Mucosa of descending colon (tissue), 3 donors: ENCODE measurements around the gene SLC9A4. TPM values are rescaled to one million over a fixed set of nuclear protein-coding genes. Genes with fewer than 3 reads are reported as not detected.
A peak's percentile ranks its signal among the peaks of the same experiment; 100 is the strongest.

Experiments
- ATAC-seq: fragments of 200-7000 bp; cut with Tn5 transposase; one replicate; pipeline ENCODE4 v1.9.1; 2020; ENCODE audit warnings: mild to moderate bottlenecking, moderate library complexity
- DNase-seq, 3 donors: peaks; one replicate each; pipeline ENCODE4 v3.0.0-alpha.2; 2020
- H3K36me3 ChIP-seq: fragments of 200-600 bp; one replicate; pipeline ENCODE4 v1.8.0; 2021; ENCODE audit warnings: low read depth, mild to moderate bottlenecking
- H3K4me1 ChIP-seq: fragments of 200-600 bp; one replicate; pipeline ENCODE4 v1.8.0; 2021; ENCODE audit warnings: low read depth, mild to moderate bottlenecking
- H3K4me3 ChIP-seq: fragments of 200-600 bp; one replicate; pipeline ENCODE4 v1.8.0; 2021; ENCODE audit warnings: mild to moderate bottlenecking
- H3K9me3 ChIP-seq: fragments of 200-600 bp; one replicate; pipeline ENCODE4 v1.8.0; 2021; ENCODE audit warnings: mild to moderate bottlenecking
- intact Hi-C, 2 donors: fragments of 100-400 bp; cut with DNase I in 1 of 2; cut with micrococcal nuclease in 1 of 2; formaldehyde crosslinking; loops; one replicate each; pipeline versions ENCODE4 v1.11.0 to v1.11.1; 2022; cut with DNase I, micrococcal nuclease
- total RNA-seq, 3 donors: library from RNA; stranded (reverse); fragmentation: NEBNext Ultra II Directional in 2 of 3; extraction: Animal tissue kit (Norgen Biotek cat#: 25700) in 2 of 3; gene quantifications; one replicate each; pipeline versions ENCODE4 v1.2.1 to v1.2.4, GENCODE V29; 2021 to 2023
- TF ChIP-seq, protein P1 (sequence below): fragments of 200-600 bp; IDR thresholded peaks from one replicate; pipeline ENCODE4 v1.8.0; 2022; ENCODE audit warnings: antibody characterized with exemption, mild to moderate bottlenecking
- donor health status: DM: no; HTN: no; CAD: no; lungs with moderate emphysema.
- donor health status: DM: no; HTN: no; CAD: no.
- donor health status: DM: no; HTN: yes; CAD: no.

Gene SLC9A4
- total RNA-seq, 3 donors from 2014 or later, result 0.17 to 0.32 TPM; not detected in 1

DNA sequence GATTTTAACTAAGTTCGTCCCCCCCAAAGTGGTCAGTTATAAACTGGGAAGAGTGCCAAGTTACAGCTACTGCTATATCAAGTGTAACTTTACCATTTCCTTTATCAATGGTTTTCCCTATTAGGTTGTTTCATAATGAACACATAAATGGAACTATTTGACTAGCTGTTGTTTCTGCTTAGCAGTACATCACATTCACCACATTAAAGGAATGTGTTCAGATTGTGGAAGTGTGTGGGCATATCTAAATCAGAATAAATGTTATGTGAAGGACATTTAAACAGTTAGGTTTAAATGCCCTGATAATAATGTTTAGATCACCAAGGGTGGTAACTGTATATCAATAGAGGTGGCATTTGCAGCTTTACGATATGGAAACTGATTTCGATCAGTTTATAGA, 45.1 kb downstream of the SLC9A4 start:
- Histone ChIP-seq H3K4me3 (no peak overlapping the region), H3K4me1 (peaks cover 6% of the 10 kb centered on the region)

DNA sequence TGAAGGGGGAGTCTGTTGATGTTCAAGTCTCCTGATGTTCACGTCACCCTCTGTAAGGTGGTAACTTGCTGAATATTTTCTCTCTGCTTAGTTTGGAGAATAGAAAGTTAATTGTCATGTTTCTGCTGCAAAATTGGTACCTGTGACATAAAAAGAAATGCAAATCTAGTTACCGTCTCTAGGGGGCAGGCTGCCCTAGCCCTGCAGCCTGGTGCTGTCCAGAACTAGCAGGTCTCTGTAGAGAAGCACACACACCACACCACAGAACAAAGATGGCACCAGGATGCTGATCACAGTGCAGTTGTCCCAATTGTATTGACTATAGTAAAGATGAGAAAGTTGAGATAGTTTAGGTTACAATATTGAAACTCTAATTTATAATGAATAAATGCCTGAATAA, 47.0 kb downstream of the SLC9A4 start:
- H3K36me3 ChIP-seq, result no peaks in the 10 kb centered on the region
- intact Hi-C loops, result no loop called here
- no peak overlapping the region for H3K4me3 ChIP-seq
- ATAC-seq, result peak; percentile 93
- TF ChIP-seq, protein P1, sequence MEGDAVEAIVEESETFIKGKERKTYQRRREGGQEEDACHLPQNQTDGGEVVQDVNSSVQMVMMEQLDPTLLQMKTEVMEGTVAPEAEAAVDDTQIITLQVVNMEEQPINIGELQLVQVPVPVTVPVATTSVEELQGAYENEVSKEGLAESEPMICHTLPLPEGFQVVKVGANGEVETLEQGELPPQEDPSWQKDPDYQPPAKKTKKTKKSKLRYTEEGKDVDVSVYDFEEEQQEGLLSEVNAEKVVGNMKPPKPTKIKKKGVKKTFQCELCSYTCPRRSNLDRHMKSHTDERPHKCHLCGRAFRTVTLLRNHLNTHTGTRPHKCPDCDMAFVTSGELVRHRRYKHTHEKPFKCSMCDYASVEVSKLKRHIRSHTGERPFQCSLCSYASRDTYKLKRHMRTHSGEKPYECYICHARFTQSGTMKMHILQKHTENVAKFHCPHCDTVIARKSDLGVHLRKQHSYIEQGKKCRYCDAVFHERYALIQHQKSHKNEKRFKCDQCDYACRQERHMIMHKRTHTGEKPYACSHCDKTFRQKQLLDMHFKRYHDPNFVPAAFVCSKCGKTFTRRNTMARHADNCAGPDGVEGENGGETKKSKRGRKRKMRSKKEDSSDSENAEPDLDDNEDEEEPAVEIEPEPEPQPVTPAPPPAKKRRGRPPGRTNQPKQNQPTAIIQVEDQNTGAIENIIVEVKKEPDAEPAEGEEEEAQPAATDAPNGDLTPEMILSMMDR, result peak; percentile 28
- H3K9me3 ChIP-seq, result no peaks in the 10 kb centered on the region
- DNase-seq, result peak in 2 of 3 donors; percentile 35
- peaks cover 6% of the 10 kb centered on the region for H3K4me1 ChIP-seq

More for the DNA sequence above, 45.1 kb downstream of the SLC9A4 start:
- no peak for ATAC-seq
- Histone ChIP-seq H3K9me3 (no peaks in the 10 kb centered on the region), H3K36me3 (no peaks in the 10 kb centered on the region)
- TF ChIP-seq, protein P1, result no peak
- intact Hi-C loops, result no loop called here
- no peak for DNase-seq

DNA sequence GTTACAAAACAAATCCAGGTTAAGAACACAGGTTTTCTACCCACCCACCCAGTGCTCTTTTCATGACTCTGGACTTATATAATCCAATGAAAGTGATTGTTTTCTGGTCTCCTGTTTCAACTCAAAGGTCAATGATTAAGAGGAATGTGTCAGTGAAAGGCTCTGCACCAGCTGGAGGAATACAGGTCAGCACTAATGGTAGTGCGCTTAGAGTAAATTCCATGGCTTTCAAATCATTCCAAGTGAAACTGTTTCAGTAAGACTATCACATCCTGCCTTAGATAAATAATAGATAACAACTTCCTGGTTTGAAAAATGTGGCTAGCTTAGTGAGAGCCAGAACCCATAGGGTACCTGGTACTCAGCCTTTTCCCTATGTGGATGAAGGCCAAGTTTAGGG, 47.8 kb downstream of the SLC9A4 start:
- H3K36me3 ChIP-seq, result no peaks in the 10 kb centered on the region
- no peak overlapping the region for H3K4me3 ChIP-seq
- TF ChIP-seq, protein P1, result no peak
- no peak for DNase-seq
- intact Hi-C loops, result no loop called here
- no peaks in the 10 kb centered on the region for H3K9me3 ChIP-seq
- H3K4me1 ChIP-seq, result peaks cover 6% of the 10 kb centered on the region
- ATAC-seq, result peak; percentile 65

DNA sequence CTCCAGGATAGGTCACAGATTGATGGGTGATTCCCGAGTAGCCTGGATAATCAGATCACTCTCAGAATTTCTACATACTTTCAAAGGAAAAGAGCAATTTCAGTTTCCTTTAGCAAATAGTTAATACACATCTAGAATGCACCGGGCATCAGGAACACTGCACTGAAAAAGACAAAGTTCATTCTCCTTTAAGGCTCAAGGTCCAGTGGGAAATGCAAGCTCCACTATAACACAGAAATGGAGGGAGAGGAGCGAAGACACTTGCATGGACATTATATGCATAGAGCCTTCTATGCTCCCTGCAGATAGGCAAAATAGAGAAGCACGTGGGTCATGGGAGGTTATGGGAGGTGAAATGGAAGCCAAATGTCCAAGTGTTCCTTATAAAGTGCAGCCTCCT, 49.1 kb downstream of the SLC9A4 start:
- DNase-seq (no peak), ATAC-seq (no peak)
- Histone ChIP-seq H3K4me1 (peaks cover 6% of the 10 kb centered on the region), H3K9me3 (no peaks in the 10 kb centered on the region), H3K4me3 (no peak overlapping the region), H3K36me3 (no peaks in the 10 kb centered on the region)
- TF ChIP-seq, protein P1, result no peak
- intact Hi-C loops, result no loop called here

DNA sequence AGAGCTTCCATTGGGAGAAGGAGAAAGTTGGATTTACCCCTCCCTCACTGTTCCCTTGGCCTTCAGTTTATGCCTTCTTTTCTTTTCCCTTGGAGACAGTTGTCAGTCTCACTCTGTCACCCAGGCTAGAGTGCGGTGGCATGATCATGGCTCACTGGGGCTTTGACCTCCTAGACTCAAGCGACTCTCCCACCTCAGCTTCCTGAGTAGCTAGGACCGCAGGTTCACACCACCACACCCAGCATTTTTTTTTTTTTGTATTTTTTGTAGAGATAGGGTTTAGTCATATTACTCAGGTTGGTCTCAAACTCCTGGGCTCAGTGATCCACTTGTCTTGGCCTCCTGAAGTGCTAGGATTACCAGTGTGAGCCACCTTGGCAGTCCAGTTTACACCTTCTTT, 49.9 kb downstream of the SLC9A4 start:
- intact Hi-C loops, result no loop called here
- TF ChIP-seq, protein P1, result no peak
- H3K4me1 ChIP-seq, result peaks cover 6% of the 10 kb centered on the region
- DNase-seq, result no peak
- ATAC-seq, result no peak
- H3K36me3 ChIP-seq, result no peaks in the 10 kb centered on the region
- H3K4me3 ChIP-seq, result no peak overlapping the region
- H3K9me3 ChIP-seq, result no peaks in the 10 kb centered on the region

DNA sequence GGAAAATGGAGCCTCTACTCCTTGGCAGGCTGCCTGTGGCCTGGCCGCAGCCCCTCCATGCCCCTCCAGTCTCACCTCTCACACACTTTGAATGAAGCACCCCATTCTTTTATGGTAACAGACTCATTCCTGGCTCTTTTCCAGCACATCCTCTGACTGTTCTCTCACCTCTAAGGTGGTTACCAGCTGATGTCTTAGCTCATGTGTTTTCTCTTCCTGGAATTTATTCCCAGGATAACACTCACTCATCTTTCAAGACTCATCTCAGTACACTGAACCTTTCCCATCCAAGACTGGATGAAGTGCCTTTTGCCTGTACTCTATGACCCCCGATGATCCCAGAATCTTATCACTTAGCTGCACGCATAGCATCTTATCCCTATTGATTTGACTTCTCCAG, 50.6 kb downstream of the SLC9A4 start:
- Histone ChIP-seq H3K4me3 (no peak overlapping the region), H3K4me1 (peaks cover 6% of the 10 kb centered on the region), H3K9me3 (no peaks in the 10 kb centered on the region), H3K36me3 (no peaks in the 10 kb centered on the region)
- TF ChIP-seq, protein P1, result no peak
- no peak for ATAC-seq
- intact Hi-C loops, result no loop called here
- no peak for DNase-seq
